ENCODE results near the gene SLC5A5.

Gene SLC5A5

DNA sequence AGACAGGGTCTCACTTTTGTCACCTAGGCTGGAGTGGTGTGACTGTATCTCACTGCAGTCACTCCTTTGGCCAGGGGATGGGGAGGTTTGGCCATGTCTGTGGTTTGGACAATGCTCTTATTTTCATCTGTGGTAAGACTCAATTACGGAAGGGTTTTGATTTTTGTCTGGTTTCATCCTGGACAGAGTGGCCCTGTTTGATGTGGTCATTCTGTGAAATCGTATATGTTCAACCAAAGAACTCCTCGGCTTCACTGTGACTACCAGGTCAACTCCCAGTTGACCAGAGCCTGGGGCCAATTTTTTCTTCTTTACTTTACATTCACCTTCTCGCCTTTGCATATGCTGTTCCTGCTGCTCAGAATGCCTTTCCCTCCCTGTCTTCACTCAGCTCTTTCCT lies 54.3 kb downstream of the SLC5A5 start:
- no peak for DNase-seq

DNA sequence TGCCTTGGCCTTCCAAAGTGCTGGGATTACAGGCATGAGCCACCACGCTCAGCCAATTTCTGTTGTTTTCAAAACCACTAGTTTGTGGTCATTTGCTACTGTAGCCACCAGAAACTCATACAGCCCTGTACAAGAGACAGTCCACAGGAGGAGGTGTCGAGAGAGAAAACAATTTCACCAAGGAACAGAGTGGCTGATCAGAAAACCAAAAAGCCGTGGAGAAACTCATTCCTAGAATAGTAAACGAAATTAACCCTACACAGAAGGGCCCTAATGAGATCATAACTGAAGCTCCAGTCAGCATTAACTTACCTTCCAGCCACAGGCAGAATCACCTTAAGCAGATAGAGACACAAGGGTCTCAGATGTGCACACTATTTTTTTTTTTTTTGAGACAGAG lies 57.3 kb downstream of the SLC5A5 start:
- DNase-seq = no peak

DNA sequence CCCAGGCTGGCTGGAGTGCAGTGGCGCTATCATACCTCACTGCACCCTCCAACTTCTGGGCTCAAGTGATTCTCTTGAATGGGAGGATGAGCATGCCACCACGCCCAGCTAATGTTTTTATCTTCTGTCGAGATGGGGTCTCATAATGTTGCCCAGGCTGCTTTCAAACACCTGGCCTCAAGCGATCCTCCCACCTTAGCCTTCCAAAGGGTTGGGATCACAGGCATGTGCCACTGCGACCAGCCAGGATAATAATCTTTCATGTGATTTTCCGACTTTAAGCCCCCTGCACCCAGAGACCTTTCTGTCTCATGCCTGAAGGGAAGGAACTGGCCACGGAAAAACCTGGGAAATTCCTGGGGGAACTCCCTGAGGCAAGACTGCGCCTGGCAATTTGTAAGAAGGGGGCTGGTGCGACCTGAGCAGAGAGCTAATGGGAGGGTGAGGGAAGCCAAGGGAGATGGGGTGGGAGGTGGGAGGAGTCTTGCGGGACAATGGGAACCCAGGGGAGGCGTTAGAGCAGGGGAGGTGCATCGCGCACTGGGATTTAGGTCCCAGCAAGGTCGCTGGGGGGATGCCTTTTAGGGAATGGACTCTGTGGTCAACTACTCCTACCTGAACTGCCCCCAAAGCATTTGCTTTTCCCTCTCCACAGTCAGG lies 59.9 kb downstream of the SLC5A5 start:
- DNase-seq = no peak

DNA sequence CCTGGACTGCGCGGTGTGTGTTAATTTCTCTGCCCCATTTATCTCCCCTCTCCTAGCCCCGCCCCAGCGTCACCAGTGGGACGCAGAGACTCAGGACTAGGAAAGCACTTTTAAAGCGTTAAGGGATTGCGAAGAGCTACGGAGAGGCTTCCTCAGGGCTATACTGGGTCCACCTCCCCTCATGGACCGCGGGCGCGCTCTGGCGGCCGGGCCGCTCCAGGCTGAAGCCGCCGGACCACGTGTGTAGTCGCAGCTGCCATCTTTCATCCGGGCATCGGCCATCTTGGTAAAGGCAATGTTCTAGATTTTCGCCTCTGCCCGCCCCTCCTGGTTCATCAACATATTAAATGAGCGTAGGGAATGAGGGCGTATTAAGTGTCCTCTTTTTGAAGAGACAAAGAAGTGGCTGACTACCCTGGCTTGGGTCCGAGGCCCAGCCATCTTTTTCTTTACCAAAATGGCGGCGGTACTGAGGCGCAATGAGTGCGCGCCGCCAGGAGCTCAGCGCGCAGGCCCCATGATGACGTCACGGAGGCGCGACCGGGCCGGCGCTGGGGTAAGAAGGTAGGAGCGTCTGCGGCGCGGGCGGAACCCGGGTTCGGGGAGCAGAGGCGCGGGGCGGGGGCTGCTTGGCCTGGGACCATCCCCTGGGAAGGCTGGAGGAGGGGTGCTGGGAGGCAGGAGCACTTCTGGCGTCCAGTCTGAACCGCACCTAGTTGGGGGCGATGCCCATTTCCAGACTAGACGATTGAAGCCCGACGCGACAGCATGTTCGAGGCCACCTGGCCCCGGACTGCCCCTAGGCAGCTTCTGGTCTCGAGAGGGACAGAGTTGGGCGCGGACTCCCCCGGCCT lies 61.0 kb downstream of the SLC5A5 start, which contains the start of gene CCDC124:
Gene CCDC124, plus strand, starts transcription at position 531 of the 854 bp plus-strand sequence. CDS start 3,406 bp downstream, outside the sequence.
- peak; percentile 94 for DNase-seq

DNA sequence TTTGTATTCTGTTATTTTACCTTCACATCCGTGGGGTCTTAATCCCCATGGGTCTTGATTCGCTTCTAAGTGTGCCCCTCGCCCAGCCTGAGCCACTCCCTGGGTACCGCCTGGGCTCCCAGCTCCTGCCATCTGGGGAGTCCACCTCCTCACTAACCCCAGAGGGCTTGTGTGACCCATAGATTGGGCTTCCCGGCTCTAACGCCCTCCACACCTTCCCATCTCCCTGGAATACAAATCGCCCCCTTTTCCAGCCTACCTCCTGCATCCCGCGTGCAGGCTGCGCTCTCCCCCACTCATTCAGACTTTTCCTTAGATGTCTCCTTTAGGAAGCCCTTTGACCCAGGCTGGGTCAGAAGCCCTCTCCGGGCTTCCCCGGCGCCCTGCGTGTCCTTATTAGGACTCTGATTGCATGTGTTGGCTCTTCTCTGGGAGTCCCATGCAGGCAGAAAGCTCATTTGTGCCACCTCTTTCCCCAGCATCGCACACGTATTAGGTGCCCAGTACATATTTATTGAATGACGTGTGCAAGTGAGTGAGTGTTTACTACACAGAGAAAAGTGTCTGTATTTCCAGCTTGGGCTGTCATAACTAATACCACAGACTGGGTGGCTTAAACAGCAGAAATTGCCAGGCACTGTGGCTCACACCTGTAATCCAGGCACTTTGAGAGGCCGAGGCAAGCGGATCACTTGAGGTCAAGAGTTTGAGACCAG lies 61.8 kb downstream of the SLC5A5 start:
- DNase-seq = no peak

DNA sequence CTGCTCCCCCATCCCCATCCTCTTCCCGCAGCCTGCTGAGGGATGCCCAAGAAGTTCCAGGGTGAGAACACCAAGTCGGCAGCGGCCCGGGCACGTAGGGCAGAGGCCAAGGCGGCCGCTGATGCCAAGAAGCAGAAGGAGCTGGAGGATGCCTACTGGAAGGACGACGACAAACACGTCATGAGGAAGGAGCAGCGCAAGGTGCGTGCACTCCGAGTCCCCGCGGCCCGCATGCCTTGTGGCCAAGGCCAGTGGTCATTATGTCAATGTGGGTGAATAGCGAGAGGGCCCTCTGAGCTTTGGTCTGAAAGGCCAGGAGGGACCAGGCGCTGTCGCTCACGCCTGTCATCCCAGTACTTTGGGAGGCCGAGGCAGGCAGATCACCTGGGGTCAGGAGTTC lies 64.6 kb downstream of the SLC5A5 start:
- DNase-seq = no peak

DNA sequence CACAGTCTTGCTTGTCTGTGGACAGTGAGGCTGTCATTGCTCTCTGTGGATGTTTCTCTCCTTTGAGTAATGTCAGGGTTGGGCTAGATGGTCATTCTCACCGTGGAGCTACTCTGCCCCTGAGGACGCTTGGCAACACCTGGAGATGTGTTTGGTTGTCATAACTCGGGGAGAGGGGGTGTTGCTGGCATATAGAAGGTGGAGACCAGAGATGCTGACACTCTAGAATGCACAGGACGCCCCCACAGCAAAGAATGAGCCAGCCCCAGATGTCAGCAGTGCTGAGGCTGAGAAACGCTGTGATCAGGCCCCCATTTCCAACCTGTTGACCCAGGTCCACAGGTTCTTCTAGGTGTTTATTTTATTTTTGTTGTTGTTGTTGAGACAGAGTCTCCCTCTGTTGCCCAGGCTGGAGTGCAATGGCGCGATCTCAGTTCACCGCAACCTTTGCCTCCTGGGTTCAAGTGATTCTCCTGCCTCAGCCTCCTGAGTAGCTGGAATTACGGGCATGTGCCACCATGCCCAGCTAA lies 65.7 kb downstream of the SLC5A5 start:
- DNase-seq = no peak

DNA sequence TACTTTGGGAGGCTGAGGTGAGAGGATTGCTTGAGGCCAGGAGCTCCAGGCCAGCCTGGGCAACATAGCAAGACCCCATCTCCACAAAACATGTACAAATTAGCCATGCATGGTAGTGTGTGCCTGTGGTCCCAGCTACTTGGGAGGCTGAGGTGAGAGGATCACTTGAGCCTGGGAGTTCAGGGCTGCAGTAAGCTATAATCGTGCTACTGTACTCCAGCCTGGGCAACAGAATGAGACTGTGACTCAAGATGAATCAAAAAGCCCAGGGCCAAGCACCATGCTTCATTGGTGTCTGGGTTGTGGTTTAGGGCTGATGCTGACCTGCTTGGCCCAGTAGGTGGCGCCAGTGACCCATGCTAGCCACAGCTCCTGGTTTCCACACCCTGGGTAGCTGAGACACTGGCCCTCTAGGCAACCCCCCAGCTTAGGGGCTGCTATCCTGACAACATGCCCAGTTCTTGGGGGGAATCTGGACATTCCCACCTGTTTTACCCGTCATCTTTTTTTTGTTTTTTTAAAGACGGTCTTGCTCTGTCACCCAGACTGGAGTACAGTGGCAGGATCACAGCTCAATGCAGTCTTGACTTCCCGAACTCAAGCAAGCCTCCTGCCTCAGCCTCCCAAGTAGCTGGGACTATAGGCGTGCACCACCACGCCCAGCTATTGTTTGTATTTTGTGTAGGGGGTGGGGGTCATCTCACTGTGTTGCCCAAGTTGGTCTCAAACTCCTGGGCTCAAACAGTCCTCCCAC lies 66.5 kb downstream of the SLC5A5 start:
- DNase-seq = peak; percentile 81 to 86

DNA sequence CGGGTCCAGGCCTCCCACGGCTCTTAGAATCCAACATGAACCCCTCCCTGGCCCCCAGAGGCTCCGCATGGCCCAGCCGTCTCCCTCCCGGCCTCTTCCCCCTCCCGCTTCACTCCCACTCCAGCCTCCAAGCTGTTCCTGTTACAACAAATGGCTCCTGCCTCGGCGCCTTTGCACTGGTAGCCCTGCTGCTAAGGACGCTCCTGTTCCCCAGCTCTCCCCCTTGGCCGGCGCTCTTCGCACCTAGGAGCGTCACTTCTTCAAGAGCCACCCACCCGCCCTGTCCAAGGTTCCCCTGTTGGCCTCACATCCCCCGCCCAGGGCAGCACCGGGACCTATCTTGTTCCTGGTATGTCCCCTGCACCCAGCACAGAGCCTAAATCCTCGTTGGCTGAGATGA lies 70.4 kb downstream of the SLC5A5 start:
- no peak for DNase-seq

DNA sequence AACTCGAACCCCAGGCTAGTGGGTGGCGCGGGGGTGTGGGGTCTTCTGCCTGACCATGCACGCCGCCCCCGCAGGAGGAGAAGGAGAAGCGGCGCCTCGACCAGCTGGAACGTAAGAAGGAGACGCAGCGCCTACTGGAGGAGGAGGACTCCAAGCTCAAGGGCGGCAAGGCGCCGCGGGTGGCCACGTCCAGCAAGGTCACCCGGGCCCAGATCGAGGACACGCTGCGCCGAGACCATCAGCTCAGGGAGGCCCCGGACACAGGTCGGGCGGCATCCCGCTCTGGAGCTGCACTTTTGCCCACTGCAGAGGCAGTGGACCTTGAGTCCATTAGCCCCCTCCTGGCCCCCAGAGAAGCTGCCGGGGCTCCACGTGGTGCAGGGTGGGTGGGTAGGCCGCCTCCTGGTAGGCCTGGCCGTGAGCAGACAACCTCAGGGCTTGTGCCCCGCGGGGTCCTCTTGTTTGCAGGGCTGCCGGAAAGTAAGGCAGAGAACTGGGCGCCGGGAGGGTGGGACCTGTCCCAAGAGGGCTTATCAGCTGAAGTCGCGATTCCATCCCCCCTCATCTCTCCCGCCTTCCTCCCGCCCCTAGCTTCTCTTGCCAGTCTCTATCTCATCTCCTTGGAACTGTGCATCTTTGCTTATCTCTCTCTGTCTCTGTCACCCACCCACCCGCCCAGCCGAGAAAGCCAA lies 71.0 kb downstream of the SLC5A5 start:
- no peak for DNase-seq

DNA sequence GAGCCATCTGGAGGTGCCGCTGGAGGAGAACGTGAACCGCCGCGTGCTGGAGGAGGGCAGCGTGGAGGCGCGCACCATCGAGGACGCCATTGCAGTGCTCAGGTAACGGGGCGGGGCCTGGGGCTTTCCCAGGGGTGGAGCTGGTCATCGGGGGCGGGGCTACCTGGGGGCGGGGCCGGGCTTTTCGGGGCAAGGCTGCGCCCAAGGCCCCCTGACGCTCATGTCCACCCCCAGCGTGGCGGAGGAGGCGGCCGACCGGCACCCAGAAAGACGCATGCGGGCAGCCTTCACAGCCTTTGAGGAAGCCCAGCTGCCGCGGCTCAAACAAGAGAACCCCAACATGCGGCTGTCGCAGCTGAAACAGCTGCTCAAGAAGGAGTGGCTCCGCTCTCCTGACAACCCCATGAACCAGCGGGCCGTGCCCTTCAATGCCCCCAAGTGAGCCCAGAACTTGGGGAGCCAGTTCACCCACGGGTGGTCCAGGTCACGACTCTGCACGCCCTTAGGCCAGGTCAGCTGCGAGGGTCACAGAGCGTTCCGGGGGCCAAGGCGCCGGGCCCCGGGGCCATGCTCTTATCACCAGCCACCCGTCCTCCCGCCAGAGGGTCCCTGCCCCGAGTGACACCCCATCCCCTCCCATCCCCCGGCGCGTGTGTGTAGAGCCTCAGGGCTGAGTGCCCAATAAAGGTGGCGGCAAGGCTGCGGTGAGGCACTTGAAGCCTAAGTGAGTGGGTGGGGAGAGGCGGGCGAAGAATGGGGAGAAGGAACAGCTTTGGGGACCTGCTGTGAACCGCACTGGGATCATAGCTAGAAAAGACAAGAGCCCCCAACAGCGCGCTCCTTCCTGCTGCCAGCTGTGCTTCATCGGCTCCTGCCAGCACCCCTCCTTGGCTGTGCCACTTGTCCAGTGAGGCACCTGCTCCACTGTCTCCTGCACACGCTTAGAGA lies 71.8 kb downstream of the SLC5A5 start:
- no peak for DNase-seq

DNA sequence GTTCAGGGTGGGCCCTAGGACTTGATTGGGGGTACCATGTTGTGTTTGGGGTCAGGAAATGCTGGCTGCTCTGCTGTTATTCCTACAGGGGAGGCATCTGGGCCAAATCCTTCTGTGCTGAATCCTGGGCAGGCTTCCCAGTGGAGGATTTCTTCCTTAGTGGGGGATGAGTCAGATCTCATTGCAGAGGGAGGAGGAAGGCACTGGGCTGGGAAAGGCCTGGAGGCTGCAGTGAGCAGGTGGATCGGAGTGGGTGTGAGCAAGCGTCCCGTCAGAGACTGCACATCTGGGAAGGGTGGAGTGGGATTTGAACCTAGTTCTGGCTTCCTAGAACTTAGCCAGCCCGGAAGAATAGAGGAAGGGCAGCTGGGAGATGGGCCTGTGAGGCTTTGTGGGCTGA lies 72.6 kb downstream of the SLC5A5 start:
- DNase-seq = no peak
